GM12878 (cell line): Measurements from ENCODE around the gene LRGUK. TPM values are rescaled to one million over a fixed set of nuclear protein-coding genes. Genes with fewer than 3 reads are reported as not detected.

ENCODE experiments used
- ATAC-seq: fragments of 200-7000 bp; cut with Tn5 transposase; 3 replicates; pipeline ENCODE4 v1.9.1; 2020; ENCODE audit warnings: mild to moderate bottlenecking, moderate library complexity
- BruUV-seq: library from RNA; stranded (reverse); fragments of 400-500 nt; replicated peaks from 2 replicates; lab custom pipeline; 2021; lab: Mats Ljungman, UMichigan
- CTCF ChIA-PET: fragments of 300-600 bp; sonication (Branson Sonifier 250); formaldehyde crosslinking; extraction: SDS; loops from one replicate; lab custom pipeline; 2021; ENCODE audit warnings: inconsistent platforms; lab: Yijun Ruan, JAX
- POLR2A ChIA-PET: fragments of 350-600 bp; formaldehyde crosslinking; extraction: SDS; loops from one replicate; lab custom pipeline; 2021; ENCODE audit warnings: inconsistent platforms; lab: Charles Lee
- RAD21 ChIA-PET: fragments of 300-600 bp; sonication (Branson Sonifier 250); formaldehyde crosslinking; loops from one replicate; lab custom pipeline; 2023; ENCODE audit warnings: antibody characterized with exemption; ENCODE audit not compliant: unreplicated experiment; lab: Charles Lee
- SMC1A ChIA-PET: fragments of 300-600 bp; sonication (Branson Sonifier 250); formaldehyde crosslinking; loops from one replicate; lab custom pipeline; 2023; ENCODE audit not compliant: unreplicated experiment, uncharacterized antibody; lab: Charles Lee
- DNase-seq: peaks from one replicate; pipeline ENCODE4 v3.0.0-alpha.2; 2011; ENCODE audit warnings: low read depth, low spot score
- FAIRE-seq: peaks from 3 replicates; lab custom pipeline; 2011; peaks lifted over from hg19 to GRCh38; lab: Jason Lieb, UNC
- H2AFZ ChIP-seq: 2 replicates; pipeline ENCODE4 v1.6.0; 2011; ENCODE audit warnings: low read depth, low read length, control low read depth; ENCODE audit not compliant: control insufficient read depth
- H3K27ac ChIP-seq: 2 replicates; pipeline ENCODE4 v1.5.1; 2011; ENCODE audit warnings: control low read depth; ENCODE audit not compliant: control insufficient read depth, insufficient read depth
- H3K27me3 ChIP-seq, 2 experiments: replicated peaks in 1 of 2; 2 replicates each; pipeline versions ENCODE4 v1.6.0 to v1.6.1; 2011; ENCODE audit warnings: low read length in 1 of 2; ENCODE audit not compliant: control insufficient read depth in 2 of 2, insufficient read depth in 2 of 2
- H3K36me3 ChIP-seq, 2 experiments: 2 replicates each; pipeline ENCODE4 v1.5.1; 2011; ENCODE audit warnings: low read length in 1 of 2; ENCODE audit not compliant: control insufficient read depth in 2 of 2, insufficient read depth in 2 of 2
- H3K4me1 ChIP-seq: 2 replicates; pipeline ENCODE4 v1.6.1; 2011; ENCODE audit warnings: mild to moderate bottlenecking, low read length, moderate library complexity, mixed read lengths; ENCODE audit not compliant: control insufficient read depth, insufficient read depth
- H3K4me2 ChIP-seq: 2 replicates; pipeline ENCODE4 v1.6.0; 2011; ENCODE audit warnings: control low read depth; ENCODE audit not compliant: control insufficient read depth, insufficient read depth
- H3K4me3 ChIP-seq: fragments of 200-600 bp; sonication (generic); 2 replicates; pipeline ENCODE4 v1.5.1; 2016
- H3K79me2 ChIP-seq: 2 replicates; pipeline ENCODE4 v1.6.0; 2011; ENCODE audit warnings: low read length; ENCODE audit not compliant: control insufficient read depth, insufficient read depth
- H3K9ac ChIP-seq: 2 replicates; pipeline ENCODE4 v1.8.0; 2011; ENCODE audit warnings: low read length, control low read depth, mixed read lengths; ENCODE audit not compliant: control insufficient read depth, insufficient read depth
- H3K9me3 ChIP-seq: replicated peaks from 3 replicates; pipeline ENCODE4 v1.5.1; 2011; ENCODE audit warnings: mild to moderate bottlenecking, low read length; ENCODE audit not compliant: control insufficient read depth, insufficient read depth
- H4K20me1 ChIP-seq: 2 replicates; pipeline ENCODE4 v1.6.0; 2011; ENCODE audit not compliant: control insufficient read depth, insufficient read depth
- CUX1 ChIP-seq: IDR thresholded peaks from 2 replicates; pipeline ENCODE4 v1.6.1; 2012; ENCODE audit warnings: improper control_type of control experiment, low read depth, low read length; ENCODE audit not compliant: insufficient replicate concordance
- EP300 ChIP-seq, 2 experiments: fragments of 150-350 bp in 1 of 2; IDR thresholded peaks; 2 replicates each; pipeline ENCODE4 v1.6.1; 2011 to 2012; ENCODE audit warnings: low read depth in 2 of 2, low read length in 2 of 2, borderline replicate concordance in 1 of 2, improper control_type of control experiment in 1 of 2, inconsistent platforms in 1 of 2; ENCODE audit not compliant: control insufficient read depth in 1 of 2
- SMAD1 ChIP-seq: fragments of 450-650 bp; IDR thresholded peaks from 2 replicates; pipeline ENCODE4 v1.6.1; 2018; ENCODE audit warnings: mild to moderate bottlenecking, low read depth; ENCODE audit not compliant: partially characterized antibody
- ZNF207 ChIP-seq: fragments of 450-650 bp; IDR thresholded peaks from 2 replicates; pipeline ENCODE4 v1.6.1; 2014; ENCODE audit warnings: antibody characterized with exemption, mild to moderate bottlenecking, borderline replicate concordance
- ZNF687 ChIP-seq: fragments of 450-650 bp; IDR thresholded peaks from 2 replicates; pipeline ENCODE4 v1.6.1; 2017; ENCODE audit warnings: mild to moderate bottlenecking, moderate library complexity
- WGBS: methylation state at CpG from one replicate; pipeline ENCODE4 v1.1.6; 2016; ENCODE audit warnings: low lambda C conversion rate; ENCODE audit not compliant: insufficient replicate concordance, insufficient coverage; ENCODE audit errors: missing lambda C conversion rate; 5-methylcytosine and 5-hydroxymethylcytosine counted together
- in situ Hi-C: fragments of 300-500 bp; cut with MboI; formaldehyde crosslinking; loops from 9 replicates; pipeline ENCODE4 v1.14.3; 2018; ENCODE audit warnings: mixed read lengths
- intact Hi-C: fragments of 100-400 bp; cut with micrococcal nuclease; formaldehyde crosslinking; loops from one replicate; pipeline ENCODE4 v1.14.2; 2022; ENCODE audit not compliant: unreplicated experiment
- polyA plus RNA-seq, 11 experiments: library from polyadenylated mRNA; depleted of rRNA in 4 of 11; unstranded in 6 of 11; stranded (reverse) in 5 of 11; fragments of >200 nt; fragmentation: Nextera tagmentation in 4 of 11; fragmentation: Illumina TruSeq in 1 of 11; extraction: Ambion mirVana in 4 of 11; extraction: Trizol in 1 of 11; gene quantifications; 1 replicate in 1 of 11; 2 replicates in 10 of 11; pipeline versions ENCODE4 v1.2.1 to v1.2.3, GENCODE V29; 2011 to 2016; ENCODE audit warnings: inconsistent platforms in 2 of 11, missing spikeins in 2 of 11, low read depth in 1 of 11
- total RNA-seq, 4 experiments: library from RNA; depleted of rRNA in 3 of 4; stranded (reverse); fragments of >200 nt in 3 of 4; fragmentation: Illumina TruSeq in 1 of 4; extraction: Trizol in 1 of 4; gene quantifications; 2 replicates each; pipeline versions ENCODE4 v1.2.1 to v1.2.3, GENCODE V29; 2013 to 2021

LRGUK gene
- total and polyA plus RNA-seq, 10 of the 15 experiments (the other 5 are each of a cell fraction or from before 2014, with no cell fraction given): 0.04 to 0.14 (median 0.08) TPM; not detected in 3

DNA sequence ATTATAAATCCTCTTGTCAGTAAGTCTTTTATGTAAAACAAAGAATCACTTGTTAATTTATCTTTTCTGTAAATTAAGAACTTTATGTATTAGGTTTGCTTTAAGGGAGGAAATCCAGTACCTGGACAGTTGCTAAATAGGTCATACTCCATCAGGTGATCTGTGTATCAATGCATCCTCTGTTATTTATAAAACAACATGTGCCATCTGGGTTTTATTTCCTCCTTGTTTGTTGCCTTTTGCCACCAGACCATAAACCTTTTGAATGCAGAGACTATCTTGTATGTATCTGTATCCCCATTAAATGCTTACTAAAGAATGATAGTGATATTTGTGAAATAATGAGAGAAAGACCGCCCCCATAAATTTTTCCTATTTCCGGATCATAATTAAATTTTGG is 119.6 kb downstream of the LRGUK start:
- H3K27me3 ChIP-seq: 0 out of 4 replicates have a peak, but pooled peaks cover 0 to 1% of the 10 kb centered on the region in 2 experiments
- ChIA-PET RAD21 (no interaction called here), SMC1A (no interaction called here), CTCF (no interaction called here), POLR2A (no interaction called here)
- intact Hi-C loops: no loop called here
- DNase-seq: no peak
- ATAC-seq: no peak
- no peaks in the 10 kb centered on the region for H3K79me2 ChIP-seq
- BruUV-seq: no TSS peak
- FAIRE-seq: no peak
- H3K4me3 ChIP-seq: no peak overlapping the region
- no peak overlapping the region for H2AFZ ChIP-seq
- H3K4me2 ChIP-seq: no peak overlapping the region
- H3K36me3 ChIP-seq: no peaks in the 10 kb centered on the region
- WGBS: 85% methylated on average over 2 of the region's 2 CpGs
- no peaks in the 10 kb centered on the region for H3K4me1 ChIP-seq
- no peaks in the 10 kb centered on the region for H3K9me3 ChIP-seq
- H3K27ac ChIP-seq: no peak overlapping the region
- H4K20me1 ChIP-seq: no peaks in the 10 kb centered on the region
- in situ Hi-C loops: no loop called here
- TF ChIP-seq SMAD1: no peak
- H3K9ac ChIP-seq: no peak overlapping the region

DNA sequence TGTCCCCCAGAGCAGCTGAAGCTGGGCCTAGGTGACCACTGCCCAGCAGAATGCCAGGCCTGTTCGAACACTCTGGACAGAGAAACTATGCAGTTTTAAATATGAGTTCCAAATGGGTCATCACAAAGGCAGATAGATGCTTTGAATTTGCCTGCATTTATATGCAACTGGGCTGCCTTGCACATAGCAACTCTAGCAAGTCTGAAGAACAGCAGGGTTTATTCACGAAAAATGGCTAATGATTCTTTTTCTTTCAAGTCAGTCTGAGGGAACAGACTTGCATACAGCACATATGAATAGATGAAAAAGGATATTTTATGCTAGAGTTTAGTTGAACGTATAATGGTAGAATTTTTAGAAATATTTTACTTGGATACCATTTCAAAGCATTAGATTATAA is 121.1 kb downstream of the LRGUK start:
- H2AFZ ChIP-seq: no peak overlapping the region
- no peaks in the 10 kb centered on the region for H3K36me3 ChIP-seq
- H4K20me1 ChIP-seq: no peaks in the 10 kb centered on the region
- POLR2A ChIA-PET: interaction anchor here (0.7 kb wide), 1 partner anchor 1174 kb away, joined by 6 read pairs; no protein-coding TSS in a partner anchor
- no peak for DNase-seq
- in situ Hi-C loops: no loop called here
- intact Hi-C loops: no loop called here
- H3K27ac ChIP-seq: no peak overlapping the region
- no peak overlapping the region for H3K9ac ChIP-seq
- CTCF ChIA-PET: interaction anchor here (0.5 kb wide), 1 partner anchor 98 kb away, joined by 3 read pairs; no protein-coding TSS in a partner anchor
- H3K9me3 ChIP-seq: no peaks in the 10 kb centered on the region
- H3K4me2 ChIP-seq: no peak overlapping the region
- H3K4me1 ChIP-seq: no peaks in the 10 kb centered on the region
- no peak for FAIRE-seq
- no TSS peak for BruUV-seq
- RAD21 ChIA-PET: no interaction called here
- no peak for ATAC-seq
- no peaks in the 10 kb centered on the region for H3K79me2 ChIP-seq
- 0 out of 4 replicates have a peak, but pooled peaks cover 0 to 1% of the 10 kb centered on the region in 2 experiments for H3K27me3 ChIP-seq
- WGBS: 55% methylated on average over 3 of the region's 3 CpGs
- no peak overlapping the region for H3K4me3 ChIP-seq
- SMC1A ChIA-PET: no interaction called here
- TF ChIP-seq ZNF207 (no peak), CUX1 (no peak), EP300 (IDR thresholded peaks at IDR 0.05; ENCODE audit: borderline replicate concordance in 1 of 2, control insufficient read depth in 1 of 2, low read depth in 2 of 2, low read length in 2 of 2) (no peak), ZNF687 (no peak)
